GM18868 (cell line): ENCODE results near the gene ZNF418.
"Not testable (repeated sequence)": the region's sequence is repeated elsewhere in the genome, so short reads cannot be mapped to it uniquely, and the experiment has no call there.

Source experiments
- ATAC-seq: cut with Tn5 transposase; IDR thresholded peaks from one replicate; pipeline ENCODE4 v1.9.1; 2021; ENCODE audit warnings: mild to moderate bottlenecking, moderate library complexity; ENCODE audit not compliant: unreplicated experiment

The ZNF418 gene

GRCh38 chr19:57890706-57891105, 44.5 kb downstream of the ZNF418 start:
- not testable (repeated sequence) for ATAC-seq

- peak; percentile 87 for ATAC-seq
Observed at GRCh38 chr19:57888560-57889231, 46.5 kb downstream of the ZNF418 start, which contains the start of gene ZNF814. ZNF814 (minus strand) TSS chr19:57889037; CDS start chr19:57888802, 235 bp downstream.

DNA sequence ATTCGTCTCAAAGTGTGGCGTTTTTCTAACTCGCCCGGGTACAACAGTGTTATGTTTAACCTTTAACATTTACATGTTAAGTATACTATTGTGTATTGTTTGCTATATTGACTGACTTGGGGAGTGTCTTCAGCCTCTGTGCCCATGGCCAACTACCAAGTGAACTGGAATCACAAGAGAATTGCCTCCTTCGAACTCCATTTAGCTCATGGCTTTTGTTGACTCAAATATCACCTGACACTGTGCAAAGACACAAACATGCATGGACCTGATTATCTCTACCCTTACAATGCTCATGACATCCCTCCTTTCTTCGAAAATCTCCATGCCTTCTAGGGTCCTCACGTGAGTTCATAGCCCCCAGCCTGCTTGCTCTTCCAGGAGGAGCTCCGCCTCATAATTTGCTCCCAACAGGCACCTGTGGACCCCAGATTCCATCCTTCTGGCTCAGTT, 47.1 kb downstream of the ZNF418 start:
- no peak for ATAC-seq

GRCh38 chr19:57887195-57887941, 47.8 kb downstream of the ZNF418 start:
- ATAC-seq = no peak

GRCh38 chr19:57886046-57886445, 49.2 kb downstream of the ZNF418 start:
- ATAC-seq = no peak

DNA sequence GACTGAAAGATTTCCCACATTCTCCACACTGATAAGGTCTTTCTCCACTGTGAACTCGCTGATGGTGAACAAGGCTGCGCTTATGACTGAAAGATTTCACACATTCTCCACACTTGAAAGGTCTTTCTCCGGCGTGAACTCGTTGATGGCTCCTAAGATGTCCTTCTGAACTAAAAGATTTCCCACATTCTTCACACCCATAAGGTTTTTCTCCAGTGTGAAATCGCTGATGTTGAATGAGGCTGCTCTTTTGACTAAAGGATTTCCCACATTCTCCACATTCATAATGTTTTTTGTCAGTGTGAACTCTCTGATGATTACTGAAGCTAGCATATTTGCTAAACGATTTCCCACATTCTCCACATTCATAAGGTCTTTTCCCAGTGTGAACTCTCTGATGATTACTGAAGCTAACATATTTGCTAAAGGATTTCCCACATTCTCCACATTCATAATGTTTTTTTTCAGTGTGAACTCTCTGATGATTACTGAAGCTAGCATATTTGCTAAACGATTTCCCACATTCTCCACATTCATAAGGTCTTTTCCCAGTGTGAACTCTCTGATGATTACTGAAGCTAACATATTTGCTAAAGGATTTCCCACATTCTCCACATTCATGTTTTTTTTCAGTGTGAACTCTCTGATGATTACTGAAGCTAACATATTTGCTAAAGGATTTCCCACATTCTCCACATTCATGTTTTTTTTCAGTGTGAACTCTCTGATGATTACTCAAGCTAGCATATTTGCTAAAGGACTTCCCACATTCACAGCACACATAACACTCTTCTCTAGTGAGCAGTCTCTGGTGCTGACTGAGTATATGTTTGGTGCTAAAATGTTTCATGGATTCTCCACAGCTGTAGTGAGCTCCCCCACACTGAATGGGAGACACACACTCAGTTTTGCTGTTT, 61.1 kb downstream of the ZNF418 start:
- not testable (repeated sequence) for ATAC-seq

GRCh38 chr19:57872450-57872849, 62.8 kb downstream of the ZNF418 start:
- ATAC-seq = no peak
